Stimulated activated CD4-positive, alpha-beta T cell treated with anti-CD3 and anti-CD28 coated beads, Interleukin-15, amount 100 ng/mL, for 48 hours (primary cell): ENCODE data around the gene RBM43.
"Not testable (repeated sequence)": the region's sequence is repeated elsewhere in the genome, so short reads cannot be mapped to it uniquely, and the experiment has no call there.

ENCODE experiments used
- DNase-seq, 2 donors: peaks; one replicate each; pipeline ENCODE4 v3.0.0-alpha.2; 2020; ENCODE audit warnings: low read depth in 2 of 2

The RBM43 gene

GRCh38 chr2:151261231-151261976 lies at the start of gene RBM43:
TSS of gene RBM43 (minus strand) at chr2:151261863. CDS start at chr2:151261727, 136 bp downstream.
- DNase-seq = peak; percentile 70 to 74

- DNase-seq = not testable (repeated sequence)
These were observed 48.6 kb upstream of the RBM43 start for GRCh38 chr2:151310313-151310712.

- no peak for DNase-seq
These were observed 45.0 kb upstream of the RBM43 start for GRCh38 chr2:151306621-151307020.

GRCh38 chr2:151305129-151305691 lies 43.5 kb upstream of the RBM43 start:
- DNase-seq = no peak

GRCh38 chr2:151302879-151303278 lies 41.2 kb upstream of the RBM43 start:
- no peak for DNase-seq

- DNase-seq = no peak
These were observed 40.7 kb upstream of the RBM43 start for GRCh38 chr2:151302404-151302803.

GRCh38 chr2:151299920-151300539 lies 38.4 kb upstream of the RBM43 start:
- DNase-seq = no peak

- no peak for DNase-seq
These were observed 36.2 kb upstream of the RBM43 start for GRCh38 chr2:151297882-151298281.

GRCh38 chr2:151295926-151296325 lies 34.3 kb upstream of the RBM43 start:
- not testable (repeated sequence) for DNase-seq

GRCh38 chr2:151292546-151292945 lies 30.9 kb upstream of the RBM43 start:
- DNase-seq = no peak

GRCh38 chr2:151292141-151292540 lies 30.5 kb upstream of the RBM43 start:
- DNase-seq = no peak

GRCh38 chr2:151291224-151291623 lies 29.6 kb upstream of the RBM43 start:
- no peak for DNase-seq

GRCh38 chr2:151289972-151290866 lies 28.6 kb upstream of the RBM43 start:
- DNase-seq = no peak

GRCh38 chr2:151287513-151288250 lies 26.0 kb upstream of the RBM43 start:
- no peak for DNase-seq

- no peak for DNase-seq
These were observed 20.7 kb upstream of the RBM43 start for GRCh38 chr2:151282401-151282800.

- DNase-seq = no peak
These were observed 18.6 kb upstream of the RBM43 start for GRCh38 chr2:151280271-151280670.

- DNase-seq = no peak
These were observed 16.8 kb upstream of the RBM43 start for GRCh38 chr2:151278487-151278886.

GRCh38 chr2:151277067-151277466 lies 15.4 kb upstream of the RBM43 start:
- DNase-seq = no peak

- DNase-seq = no peak
These were observed 13.6 kb upstream of the RBM43 start for GRCh38 chr2:151275291-151275690.

GRCh38 chr2:151271824-151272223 lies 10.2 kb upstream of the RBM43 start:
- DNase-seq = no peak

GRCh38 chr2:151269798-151270568 lies 8.3 kb upstream of the RBM43 start:
- no peak for DNase-seq
